ENCODE data around the gene RIPOR1.

RIPOR1 gene

DNA sequence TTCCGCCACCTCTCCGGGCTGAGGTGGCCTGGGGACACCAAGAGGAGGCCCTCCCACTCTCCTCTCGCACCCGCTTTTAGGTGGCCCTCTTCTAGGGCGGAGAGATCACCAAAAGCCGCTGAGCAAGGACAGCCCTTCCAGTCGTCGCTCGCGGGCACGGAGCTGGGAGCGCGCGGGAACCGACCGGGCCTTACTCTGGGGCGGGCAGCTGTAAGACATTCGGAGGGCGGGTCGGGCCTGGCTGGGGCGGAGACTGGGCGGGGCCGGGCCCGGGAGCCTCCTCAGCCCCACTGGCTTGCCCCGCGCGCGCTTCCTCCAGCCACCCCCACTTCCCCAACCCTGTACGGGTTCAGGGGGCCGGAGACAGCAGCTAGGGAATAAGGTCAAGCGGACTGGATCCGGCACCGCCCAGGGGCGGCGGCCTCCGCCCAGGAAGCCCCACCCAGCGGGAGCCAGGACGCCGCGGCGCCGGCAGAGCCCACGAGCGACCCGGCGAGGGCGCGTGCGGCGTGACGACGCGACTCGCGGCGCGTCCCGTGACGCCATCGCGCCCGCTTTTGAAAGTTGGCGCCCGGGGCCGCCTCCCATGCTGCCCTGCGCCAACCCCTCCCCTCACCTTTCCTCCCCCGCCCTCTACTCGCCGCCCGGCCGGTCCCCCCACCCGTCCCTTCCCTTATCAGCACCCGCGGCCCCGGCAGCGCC, 33.3 kb downstream of the RIPOR1 start:
- Histone ChIP-seq H3K9me3 (replicated peaks in 1 of 11) (no peaks in the 10 kb centered on the region), H3K27me3 (no peaks in the 10 kb centered on the region), H3K4me1 (peaks cover 69 to 75% (median 73%) of the 10 kb centered on the region in 10 experiments), H3K27ac (peak overlapping the region; percentile 99 to 100 (median 100)), H3K4me2 (peak overlapping the region; percentile 84 to 98 (median 95)), H3K36me3 (peaks cover 0 to 26% (median 18%) of the 10 kb centered on the region in 11 experiments; a peak in 12 of 22 replicates), H4K20me1 (peaks cover 3 to 75% (median 23%) of the 10 kb centered on the region in 11 experiments; a peak in 19 of 22 replicates), H3K9ac (peak overlapping the region; percentile 99 to 100 (median 100)), H3K4me3 (peak overlapping the region; percentile 80 to 99 (median 95))
- TF ChIP-seq Cebpa-rat (IDR thresholded peaks at IDR 0.05), result no peak

DNA sequence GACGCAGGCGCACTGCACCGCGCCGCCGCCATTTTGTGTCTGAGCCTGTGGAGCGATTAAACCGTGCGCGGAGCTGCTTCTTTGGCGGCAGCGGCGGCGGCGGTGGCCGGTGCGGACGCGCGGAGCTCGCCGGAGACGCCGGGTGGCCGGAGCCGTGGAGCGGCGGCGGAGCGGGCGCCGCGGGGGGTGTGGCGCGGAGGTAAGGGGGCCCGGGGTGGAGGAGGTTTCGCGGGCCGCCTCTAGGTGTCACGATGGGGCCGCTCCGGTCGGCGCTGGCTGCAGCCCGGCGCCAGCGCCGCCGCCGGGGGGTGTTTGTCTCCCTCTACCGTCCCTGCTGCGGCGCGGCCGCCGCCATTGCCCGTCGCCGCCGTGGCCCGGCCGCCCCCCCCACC, 33.9 kb downstream of the RIPOR1 start, which contains the start of gene CTCF:
TSS of gene CTCF (plus strand) at position 1 of the 392 bp plus-strand sequence. CDS start 48,307 bp downstream, outside the sequence.
- Histone ChIP-seq H3K27ac (peak within 1 kb of the TSS; percentile 99 to 100 (median 100)), H4K20me1 (peaks cover 9 to 80% (median 29%) of the 10 kb centered on the region in 11 experiments; a peak in 21 of 22 replicates), H3K4me2 (peak within 1 kb of the TSS; percentile 88 to 98 (median 95)), H3K9ac (peak within 1 kb of the TSS; percentile 99 to 100 (median 100)), H3K4me3 (peak within 1 kb of the TSS; percentile 80 to 99 (median 95)), H3K9me3 (replicated peaks in 1 of 11) (no peaks in the 10 kb centered on the region), H3K4me1 (peaks cover 65 to 75% (median 71%) of the 10 kb centered on the region in 10 experiments), H3K36me3 (peaks cover 0 to 26% (median 18%) of the 10 kb centered on the region in 11 experiments; a peak in 12 of 22 replicates), H3K27me3 (no peaks in the 10 kb centered on the region)
- no peak for TF ChIP-seq Cebpa-rat (IDR thresholded peaks at IDR 0.05)

DNA sequence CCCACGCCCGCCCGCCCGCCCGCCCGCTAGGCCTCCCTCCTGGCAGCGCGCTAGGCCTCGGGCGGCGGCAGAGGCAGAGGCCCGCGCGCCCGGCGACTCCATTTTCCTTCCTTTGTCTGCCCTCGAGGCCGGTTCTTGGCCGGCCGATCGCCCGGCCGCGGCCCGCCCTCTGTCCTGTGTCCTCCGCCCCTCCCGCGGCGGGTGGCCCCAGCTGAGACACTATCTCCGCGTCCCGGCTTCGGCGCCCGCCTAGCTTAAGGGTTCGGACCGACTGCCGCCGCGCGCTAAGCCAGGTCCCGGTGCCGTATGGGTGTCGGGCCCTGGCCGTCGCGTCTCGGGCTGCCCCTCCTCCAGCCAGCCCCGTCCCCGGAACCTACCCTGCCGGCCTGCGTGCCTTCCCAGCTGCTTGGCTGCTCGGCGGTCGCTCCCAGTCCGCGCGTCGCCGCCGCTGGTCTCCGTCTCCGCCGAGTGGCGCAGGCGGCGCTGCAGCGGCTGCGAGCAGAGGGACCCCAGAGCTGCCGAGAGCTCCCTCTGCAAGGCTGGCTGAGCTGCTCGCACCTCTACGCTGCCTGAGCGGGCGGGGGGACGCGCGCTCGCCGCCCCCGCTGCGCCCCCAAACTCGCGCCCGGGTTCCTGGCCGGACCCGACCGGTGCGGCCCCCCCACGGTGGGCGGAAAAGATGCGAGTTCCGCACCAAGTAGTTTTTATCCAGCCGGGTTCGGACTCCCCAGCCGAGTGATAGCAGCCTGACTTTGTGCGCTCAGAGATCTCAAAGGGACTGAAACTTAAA, 34.5 kb downstream of the RIPOR1 start:
- no peaks in the 10 kb centered on the region for H3K27me3 ChIP-seq
- peak overlapping the region; percentile 99 to 100 (median 100) for H3K27ac ChIP-seq
- H4K20me1 ChIP-seq, result peaks cover 15 to 83% (median 35%) of the 10 kb centered on the region in 11 experiments; a peak in 21 of 22 replicates
- H3K36me3 ChIP-seq, result peaks cover 0 to 25% (median 15%) of the 10 kb centered on the region in 11 experiments; a peak in 12 of 22 replicates
- peak overlapping the region; percentile 82 to 96 (median 89) for H3K4me2 ChIP-seq
- H3K9ac ChIP-seq, result peak overlapping the region; percentile 99 to 100 (median 100)
- TF ChIP-seq Cebpa-rat (IDR thresholded peaks at IDR 0.05), result no peak
- H3K4me1 ChIP-seq, result peaks cover 61 to 75% (median 70%) of the 10 kb centered on the region in 10 experiments
- H3K4me3 ChIP-seq, result peak overlapping the region; percentile 80 to 99 (median 95)
- no peaks in the 10 kb centered on the region for H3K9me3 ChIP-seq (replicated peaks in 1 of 11)

DNA sequence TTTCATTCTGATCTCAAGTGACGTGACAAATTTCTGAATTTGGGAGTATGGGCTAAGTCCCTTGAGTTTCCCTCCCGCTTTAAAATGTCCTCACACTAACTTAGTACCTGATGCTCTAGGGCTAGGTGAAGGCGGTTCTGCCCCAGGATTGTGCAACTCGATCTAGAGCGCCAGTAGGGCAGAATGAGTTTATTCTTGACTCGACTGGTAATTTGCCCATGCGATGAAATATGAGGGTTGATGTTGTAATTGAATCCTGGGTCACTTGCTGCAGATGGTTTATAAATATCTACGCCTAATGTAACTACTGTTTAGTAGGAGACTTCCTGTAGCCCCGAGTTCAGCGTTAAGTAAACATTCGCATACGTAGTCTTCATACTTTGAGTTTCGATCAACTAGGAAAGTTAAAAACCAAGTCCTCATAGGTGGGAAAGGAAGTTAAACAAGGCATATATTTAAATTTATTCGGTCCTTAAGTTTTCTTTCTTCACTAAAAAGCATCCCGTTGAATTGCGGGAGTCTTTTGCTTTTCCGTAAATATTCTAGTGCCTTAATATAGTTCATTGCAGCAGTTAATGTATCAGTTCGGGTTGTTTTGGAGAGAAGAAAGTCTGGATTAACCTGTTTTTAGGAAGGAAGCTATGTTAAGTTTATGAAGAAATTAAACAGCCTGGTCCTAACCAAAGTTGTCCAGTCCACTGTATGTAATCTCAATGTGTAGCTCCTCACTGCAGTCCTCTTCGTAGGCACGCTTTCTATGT, 35.3 kb downstream of the RIPOR1 start:
- H4K20me1 ChIP-seq, result peaks cover 23 to 85% (median 43%) of the 10 kb centered on the region in 11 experiments; a peak in 21 of 22 replicates
- H3K27ac ChIP-seq, result peak overlapping the region; percentile 99 to 100 (median 100)
- no peaks in the 10 kb centered on the region for H3K27me3 ChIP-seq
- H3K4me3 ChIP-seq, result peak overlapping the region; percentile 80 to 99 (median 95)
- no peaks in the 10 kb centered on the region for H3K9me3 ChIP-seq (replicated peaks in 1 of 11)
- H3K4me1 ChIP-seq, result peaks cover 58 to 75% (median 68%) of the 10 kb centered on the region in 10 experiments
- H3K4me2 ChIP-seq, result peak overlapping the region; percentile 82 to 96 (median 89)
- peak overlapping the region; percentile 99 to 100 (median 100) for H3K9ac ChIP-seq
- H3K36me3 ChIP-seq, result peaks cover 0 to 23% (median 8%) of the 10 kb centered on the region in 11 experiments; a peak in 10 of 22 replicates
- peak in 10 of 11 experiments; percentile 28 to 96 (median 88); a peak in 18 of 22 replicates for TF ChIP-seq Cebpa-rat (IDR thresholded peaks at IDR 0.05)

DNA sequence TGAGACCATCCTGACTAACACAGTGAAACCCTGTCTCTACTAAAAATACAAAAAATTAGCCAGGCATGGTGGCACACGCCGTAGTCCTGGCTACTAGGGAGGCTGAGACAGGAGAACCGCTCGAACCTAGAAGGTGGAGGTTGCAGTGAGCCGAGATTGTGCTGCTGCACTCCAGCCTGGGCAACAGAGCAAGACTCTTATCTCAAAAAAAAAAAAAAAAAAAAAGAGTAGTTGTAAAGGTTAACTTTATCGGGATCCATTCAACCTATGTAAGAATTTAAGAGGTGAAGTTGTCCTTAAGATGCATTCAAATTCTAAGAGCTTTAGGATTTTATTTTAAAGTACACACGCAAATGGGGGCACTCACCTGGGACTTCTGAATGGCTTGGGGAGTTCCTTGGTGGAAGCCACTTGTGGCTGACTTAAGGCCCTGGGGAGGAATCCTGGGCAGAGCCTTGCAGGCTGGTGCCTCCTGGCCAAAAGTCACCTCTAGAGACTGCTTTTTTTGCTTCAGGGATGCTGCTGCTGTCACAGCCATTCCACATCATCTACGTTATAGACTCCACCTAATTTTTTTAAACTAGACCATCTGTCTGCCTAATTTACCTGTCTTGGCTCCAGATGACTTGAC, 37.0 kb downstream of the RIPOR1 start:
- H4K20me1 ChIP-seq, result peaks cover 31 to 85% (median 59%) of the 10 kb centered on the region in 11 experiments; a peak in 21 of 22 replicates
- no peaks in the 10 kb centered on the region for H3K27me3 ChIP-seq
- H3K9ac ChIP-seq, result peak overlapping the region; percentile 43 to 100 (median 100); a peak in 17 of 22 replicates
- peak overlapping the region; percentile 82 to 96 (median 89) for H3K4me2 ChIP-seq
- peaks cover 0 to 17% (median 4%) of the 10 kb centered on the region in 11 experiments; a peak in 10 of 22 replicates for H3K36me3 ChIP-seq
- peak overlapping the region in 8 of 10 experiments; percentile 80 to 99 (median 95); a peak in 10 of 20 replicates for H3K4me3 ChIP-seq
- peaks cover 41 to 64% (median 52%) of the 10 kb centered on the region in 10 experiments for H3K4me1 ChIP-seq
- H3K9me3 ChIP-seq (replicated peaks in 1 of 11), result no peaks in the 10 kb centered on the region
- TF ChIP-seq Cebpa-rat (IDR thresholded peaks at IDR 0.05), result no peak
- peak overlapping the region in 10 of 11 experiments; percentile 99 to 100 (median 100); a peak in 19 of 22 replicates for H3K27ac ChIP-seq

DNA sequence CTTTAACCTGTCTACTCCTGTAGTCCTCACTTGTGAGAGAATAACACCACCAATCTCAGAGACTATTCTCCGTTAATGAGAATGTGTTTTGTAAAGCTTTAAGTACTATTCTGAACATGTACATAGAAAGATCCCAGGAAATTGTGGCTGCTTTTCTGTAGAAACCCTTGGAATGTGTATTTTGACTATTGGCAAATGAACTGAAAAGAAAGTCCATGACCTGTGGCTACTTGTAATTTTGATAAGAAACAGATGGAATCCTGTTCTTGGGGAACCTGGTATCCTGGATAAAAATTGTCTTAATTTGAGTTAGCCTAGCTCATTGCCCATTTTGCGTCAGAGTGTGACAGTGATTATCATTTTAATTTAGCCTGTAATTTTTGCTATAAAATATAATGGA, 42.8 kb downstream of the RIPOR1 start:
- H3K9ac ChIP-seq, result no peak overlapping the region
- no peaks in the 10 kb centered on the region for H3K9me3 ChIP-seq (replicated peaks in 1 of 11)
- peaks cover 57 to 93% (median 69%) of the 10 kb centered on the region in 11 experiments; a peak in 21 of 22 replicates for H4K20me1 ChIP-seq
- H3K27me3 ChIP-seq, result no peaks in the 10 kb centered on the region
- H3K4me1 ChIP-seq, result peaks cover 10 to 30% (median 21%) of the 10 kb centered on the region in 10 experiments; a peak in 19 of 20 replicates
- no peak overlapping the region for H3K27ac ChIP-seq
- peaks cover 0 to 74% (median 59%) of the 10 kb centered on the region in 11 experiments for H3K36me3 ChIP-seq
- no peak overlapping the region for H3K4me2 ChIP-seq
- no peak overlapping the region for H3K4me3 ChIP-seq
- no peak for TF ChIP-seq Cebpa-rat (IDR thresholded peaks at IDR 0.05)

DNA sequence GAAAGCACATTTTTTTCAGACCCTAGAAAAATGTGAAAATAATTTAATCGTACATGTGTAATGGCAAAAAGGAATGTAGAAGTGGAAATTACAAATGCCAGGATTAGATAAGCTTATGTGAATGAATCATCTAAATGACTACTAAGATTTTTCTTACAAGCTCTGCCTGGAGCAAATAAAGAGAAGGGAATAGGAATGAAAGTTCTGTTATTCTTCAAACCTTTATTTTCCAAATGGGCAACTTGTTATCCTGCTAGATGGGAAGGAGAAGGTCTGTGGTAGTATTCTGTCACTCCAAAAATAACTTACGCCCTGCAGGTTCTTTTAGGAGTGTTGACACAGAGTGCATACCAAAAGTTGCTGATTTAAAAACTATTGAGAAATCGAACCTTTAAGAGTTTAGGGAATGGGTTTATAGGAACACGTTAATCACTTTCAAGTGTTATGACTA, 43.4 kb downstream of the RIPOR1 start:
- H3K9ac ChIP-seq, result no peak overlapping the region
- no peak overlapping the region for H3K4me2 ChIP-seq
- TF ChIP-seq Cebpa-rat (IDR thresholded peaks at IDR 0.05), result no peak
- peaks cover 0 to 79% (median 64%) of the 10 kb centered on the region in 11 experiments for H3K36me3 ChIP-seq
- H3K4me3 ChIP-seq, result no peak overlapping the region
- H3K27ac ChIP-seq, result no peak overlapping the region
- peaks cover 5 to 25% (median 15%) of the 10 kb centered on the region in 10 experiments; a peak in 17 of 20 replicates for H3K4me1 ChIP-seq
- H3K9me3 ChIP-seq (replicated peaks in 1 of 11), result no peaks in the 10 kb centered on the region
- no peaks in the 10 kb centered on the region for H3K27me3 ChIP-seq
- H4K20me1 ChIP-seq, result peaks cover 53 to 93% (median 69%) of the 10 kb centered on the region in 11 experiments; a peak in 21 of 22 replicates
